ENCODE data around the gene ENOSF1.

Gene ENOSF1

DNA sequence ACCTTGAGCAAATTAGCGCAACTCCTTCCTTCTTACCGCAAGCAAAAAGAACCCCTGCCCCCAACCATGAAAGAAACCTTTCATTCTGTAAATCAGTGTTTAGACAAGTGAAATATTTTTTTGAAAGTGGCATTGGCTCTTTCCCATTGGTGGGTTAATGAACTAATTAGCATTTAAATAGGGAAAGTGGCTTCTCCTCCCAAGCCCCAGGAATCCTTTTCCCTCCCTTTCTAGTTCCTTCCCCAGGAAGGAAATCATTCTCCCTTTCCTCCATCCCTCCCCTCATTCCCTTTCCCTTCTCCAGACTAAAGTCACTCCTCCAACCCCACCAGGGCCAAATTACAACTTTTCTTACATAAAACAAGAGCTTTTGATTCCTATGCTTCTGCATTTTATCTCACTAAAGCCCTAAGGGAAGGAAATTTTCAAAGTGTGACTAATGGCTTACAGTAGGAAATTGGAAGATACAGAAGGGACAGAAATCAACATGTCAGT, 77.8 kb downstream of the ENOSF1 start:
- DNase-seq (ENCODE audit: low read depth): no peak

DNA sequence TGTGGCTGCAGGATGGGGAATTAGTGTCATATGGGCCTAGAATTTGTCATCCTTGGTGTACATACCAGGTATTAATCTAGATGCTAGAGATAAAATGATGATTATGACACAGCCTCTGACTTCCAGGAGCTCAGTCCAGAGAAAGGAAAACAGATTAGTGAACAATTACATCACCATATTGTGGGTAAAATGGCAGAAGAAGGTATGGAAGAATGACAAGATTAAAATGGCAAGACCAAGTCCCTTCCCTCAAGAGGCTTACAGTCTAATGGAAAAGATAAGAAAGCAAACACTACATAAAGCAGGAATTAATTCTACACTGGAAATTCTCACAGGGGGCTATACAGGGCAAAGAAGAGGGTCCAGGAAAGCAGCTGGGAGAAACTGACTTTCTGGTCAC, 80.9 kb downstream of the ENOSF1 start:
- DNase-seq (ENCODE audit: low read depth): no peak

DNA sequence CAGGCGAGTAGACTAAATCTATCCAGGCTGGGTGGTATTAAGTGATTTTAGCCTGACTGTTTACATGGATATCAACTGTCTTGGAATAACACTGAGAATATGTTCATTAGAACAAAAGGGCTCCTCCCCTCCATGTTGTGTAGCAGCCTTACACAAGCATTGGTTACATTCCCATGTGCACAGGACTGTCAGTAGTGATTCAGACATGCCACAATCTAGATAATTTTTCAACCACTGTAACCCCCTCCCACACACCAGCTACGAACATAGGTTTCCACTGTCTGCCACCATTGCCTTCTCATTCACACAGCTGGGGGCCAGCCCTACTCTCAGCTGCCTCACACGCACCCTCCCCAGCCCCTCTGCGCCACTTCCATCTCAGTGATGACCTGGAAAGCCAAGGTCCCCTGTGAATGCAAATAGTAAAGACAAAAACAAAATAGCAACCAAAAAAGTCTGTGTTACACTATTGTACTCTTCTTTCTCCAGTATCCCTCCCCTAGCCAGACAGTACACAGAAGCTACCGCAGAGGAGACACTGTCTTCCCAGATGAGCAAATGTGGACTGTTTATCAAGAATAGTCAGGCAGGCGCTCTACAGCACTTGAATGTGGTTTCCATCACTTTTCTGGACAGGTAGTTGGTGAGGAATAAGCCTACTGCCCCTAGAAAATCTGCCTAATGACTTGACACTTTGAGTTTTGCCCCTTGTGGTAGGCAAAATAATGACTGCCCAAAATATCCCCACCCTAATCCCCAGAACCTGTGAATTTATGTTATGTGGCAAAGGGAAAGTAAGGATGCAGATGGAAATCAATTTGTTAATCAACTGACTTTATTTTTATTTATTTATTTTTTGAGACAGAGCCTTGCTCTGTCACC, 82.9 kb downstream of the ENOSF1 start:
- no peak for DNase-seq (ENCODE audit: low read depth)

DNA sequence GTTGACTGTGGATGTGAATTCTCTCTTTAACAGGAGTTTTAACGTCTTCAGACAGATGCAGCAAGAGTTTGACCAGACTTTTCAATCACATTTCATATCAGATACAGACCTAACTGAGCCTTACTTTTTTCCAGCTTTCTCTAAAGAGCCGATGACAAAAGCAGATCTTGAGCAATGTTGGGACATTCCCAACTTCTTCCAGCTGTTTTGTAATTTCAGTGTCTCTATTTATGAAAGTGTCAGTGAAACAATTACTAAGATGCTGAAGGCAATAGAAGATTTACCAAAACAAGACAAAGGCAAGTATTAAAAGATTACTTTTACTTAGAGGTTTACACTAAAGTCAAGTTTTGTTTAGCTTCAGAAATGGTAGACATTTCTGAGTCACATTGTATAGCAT, 85.2 kb downstream of the ENOSF1 start:
- DNase-seq (ENCODE audit: low read depth): no peak

DNA sequence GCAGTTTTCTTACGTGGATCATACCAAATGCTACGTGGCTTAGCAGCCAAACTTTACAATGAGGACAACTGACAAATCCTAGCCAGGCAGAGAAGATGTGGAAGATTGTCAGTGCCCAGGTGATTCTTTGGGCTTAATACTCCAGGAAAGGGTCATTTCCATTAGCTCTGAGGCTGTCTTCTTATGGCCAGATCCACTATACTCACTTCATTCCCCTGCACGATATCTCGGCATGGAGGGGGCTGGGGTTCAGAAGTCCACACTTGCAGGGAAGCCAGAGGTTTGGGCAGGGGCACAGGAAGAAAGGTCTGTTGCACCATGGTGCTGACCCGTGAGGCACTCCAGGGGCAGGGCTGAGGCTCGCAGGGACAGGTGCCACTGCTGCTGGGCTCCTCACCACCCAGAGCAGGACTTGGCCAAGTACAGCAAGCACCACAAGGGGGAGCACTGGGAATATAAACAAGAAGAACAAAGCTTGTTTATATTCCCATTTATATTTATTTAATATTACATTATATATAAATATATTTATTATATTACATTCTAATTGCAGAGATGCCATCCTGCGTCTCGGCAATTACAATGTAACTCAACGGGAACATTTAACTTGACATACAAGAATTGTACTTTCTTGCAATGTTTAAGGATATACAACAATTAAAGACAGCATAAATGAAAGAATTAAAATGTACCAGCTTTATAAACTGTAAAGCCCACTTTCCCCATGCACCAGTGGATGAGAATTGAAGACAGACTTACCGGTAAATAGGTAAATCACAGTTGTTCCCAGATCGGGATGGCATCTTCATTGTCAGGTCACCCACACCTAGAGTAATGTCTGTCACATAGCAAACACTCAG, 88.4 kb downstream of the ENOSF1 start:
- peak; percentile 9 for DNase-seq (ENCODE audit: low read depth)

DNA sequence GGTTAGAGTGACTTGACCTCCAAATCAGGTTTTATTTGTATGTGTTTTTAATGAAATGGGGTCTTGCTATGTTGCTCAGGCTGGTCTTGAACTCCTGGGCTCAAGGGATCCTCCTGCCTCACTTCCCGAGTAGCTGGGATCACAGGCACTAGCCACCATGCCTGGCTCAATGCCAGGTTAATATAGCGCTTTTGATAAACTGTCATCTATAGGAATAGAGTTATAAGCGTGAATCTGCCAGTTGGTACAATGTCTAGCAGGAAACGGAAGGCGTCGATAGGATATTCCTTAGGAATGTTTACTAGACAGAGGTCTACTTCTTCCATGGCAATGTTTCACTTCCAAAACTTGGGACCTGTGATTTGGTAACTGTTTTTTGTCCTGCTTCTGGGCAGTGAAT, 90.1 kb downstream of the ENOSF1 start:
- no peak for DNase-seq (ENCODE audit: low read depth)

DNA sequence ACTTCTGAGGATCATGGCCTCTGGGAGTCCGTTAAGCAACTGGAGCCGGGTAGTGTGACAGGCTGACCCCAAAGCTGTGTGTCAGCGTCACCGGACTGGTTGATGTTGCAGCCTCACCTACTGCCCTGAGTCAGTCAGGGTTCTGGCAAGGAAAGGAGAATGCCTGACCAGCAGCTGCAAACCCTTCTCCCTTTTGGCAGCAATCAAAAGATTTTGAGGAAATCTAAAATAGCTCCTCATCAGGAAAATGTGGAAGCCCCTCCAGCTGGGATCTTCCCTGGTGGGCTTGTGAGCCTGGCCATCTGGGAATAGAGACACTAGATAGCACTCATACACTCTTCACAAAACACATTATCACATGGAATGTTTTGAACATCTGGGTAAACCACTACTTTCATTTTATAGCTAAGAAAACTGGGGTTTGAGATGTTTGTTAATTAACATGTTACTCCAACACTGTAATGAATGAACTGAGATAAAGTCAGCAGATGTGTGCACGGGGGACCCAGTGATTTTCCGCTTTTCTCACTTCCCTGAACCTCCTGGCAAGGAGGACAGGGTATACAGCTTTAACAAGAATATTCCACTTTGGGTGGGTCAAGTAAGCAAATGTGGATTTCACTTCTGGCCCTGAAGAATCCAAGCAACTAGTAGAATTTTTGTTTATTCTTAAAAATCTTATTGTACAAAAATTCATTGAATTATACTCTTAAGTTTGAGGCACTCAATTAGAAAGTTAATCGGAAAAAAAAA, 91.0 kb downstream of the ENOSF1 start:
- DNase-seq (ENCODE audit: low read depth): no peak
